Measurements from ENCODE around the gene MINK1. TPM values are rescaled to one million over a fixed set of nuclear protein-coding genes. Genes with fewer than 3 reads are reported as not detected.
"Not testable (repeated sequence)": the region's sequence is repeated elsewhere in the genome, so short reads cannot be mapped to it uniquely, and the experiment has no call there.

Gene MINK1
- polyA plus RNA-seq, 4 donors: 49.2 to 110 (median 64.7) TPM

DNA sequence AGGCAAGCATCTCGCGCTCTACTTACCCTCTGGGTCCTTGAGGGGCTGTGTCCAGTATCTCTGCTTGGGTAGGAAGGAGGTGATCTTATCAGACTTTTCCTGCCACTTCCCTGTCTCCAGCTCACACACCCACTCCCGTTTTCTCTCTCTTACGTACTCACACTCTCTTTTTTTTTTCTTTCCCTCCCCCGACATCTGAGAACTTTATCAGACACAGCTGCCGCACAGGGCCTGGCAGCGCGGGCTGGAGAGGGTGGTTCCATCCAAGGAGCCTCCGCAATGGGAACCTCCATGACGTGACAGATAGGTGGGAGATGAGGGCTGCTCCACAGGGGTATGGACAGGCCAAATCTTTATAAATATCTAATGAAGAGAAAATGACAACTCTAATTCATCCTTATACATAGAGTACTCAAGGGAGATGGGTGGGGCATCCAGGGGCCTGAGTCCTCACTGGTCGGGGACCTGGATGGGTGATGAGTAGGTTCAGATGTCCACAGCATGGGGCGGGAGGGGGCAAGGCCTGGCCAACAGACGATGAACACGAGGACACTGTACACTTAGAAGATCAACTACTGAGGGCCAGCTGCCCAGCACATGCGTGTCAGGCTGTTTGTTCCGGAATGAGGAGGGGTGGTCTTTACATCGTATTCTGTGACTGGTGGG, 23.3 kb downstream of the MINK1 start:
- WGBS, 3 donors: 62 to 83% (median 70%) methylated on average over 17 of the region's 17 CpGs
- DNase-seq: no peak
- Histone ChIP-seq H3K4me1 (ENCODE audit: control insufficient read depth in 3 of 3, insufficient read depth in 2 of 3, low read depth in 1 of 3, low read length in 2 of 3) (peaks cover 0 to 39% (median 9%) of the 10 kb centered on the region in 3 donors), H3K36me3 (ENCODE audit: control insufficient read depth in 3 of 3, insufficient read depth in 2 of 3, low read depth in 1 of 3, low read length in 3 of 3) (peaks cover 3 to 56% (median 6%) of the 10 kb centered on the region in 3 donors), H3K9me3 (ENCODE audit: control insufficient read depth in 2 of 2, insufficient read depth in 1 of 2, low read depth in 1 of 2, low read length in 1 of 2) (no peaks in the 10 kb centered on the region), H3K4me3 (ENCODE audit: low read depth in 1 of 3, low read length in 3 of 3) (no peak overlapping the region), H3K27me3 (ENCODE audit: control insufficient read depth in 3 of 3, insufficient read depth in 3 of 3, low read length in 3 of 3) (no peaks in the 10 kb centered on the region), H3K27ac (ENCODE audit: low read depth in 1 of 3, low read length in 2 of 3) (no peak overlapping the region)
- FAIRE-seq: no peak

DNA sequence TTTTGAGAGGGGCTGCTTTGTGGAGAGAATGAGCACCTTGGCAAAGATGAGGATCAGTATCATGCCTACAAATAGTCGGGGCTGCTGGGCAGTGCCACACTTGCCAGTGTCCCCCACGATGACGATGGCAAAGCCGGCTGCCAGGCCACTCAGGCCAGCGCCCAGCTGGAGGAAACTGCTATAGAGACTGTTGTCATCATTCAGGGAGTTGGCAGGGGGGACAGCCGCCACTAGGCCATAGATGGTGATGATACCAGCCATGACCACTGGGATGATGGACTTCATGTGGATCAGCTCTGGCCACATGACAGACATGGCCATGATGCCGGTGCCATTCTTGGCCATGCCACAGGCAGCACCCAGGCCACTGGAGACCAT, 23.8 kb downstream of the MINK1 start:
- 92 to 94% (median 93%) methylated on average over 7 of the region's 7 CpGs for WGBS, 3 donors
- H3K4me1 ChIP-seq (ENCODE audit: control insufficient read depth in 3 of 3, insufficient read depth in 2 of 3, low read depth in 1 of 3, low read length in 2 of 3): peaks cover 0 to 36% (median 9%) of the 10 kb centered on the region in 3 donors
- H3K4me3 ChIP-seq (ENCODE audit: low read depth in 1 of 3, low read length in 3 of 3): no peak overlapping the region
- DNase-seq (no peak), FAIRE-seq (no peak)
- H3K36me3 ChIP-seq (ENCODE audit: control insufficient read depth in 3 of 3, insufficient read depth in 2 of 3, low read depth in 1 of 3, low read length in 3 of 3): peaks cover 3 to 59% (median 8%) of the 10 kb centered on the region in 3 donors
- H3K9me3 ChIP-seq (ENCODE audit: control insufficient read depth in 2 of 2, insufficient read depth in 1 of 2, low read depth in 1 of 2, low read length in 1 of 2): no peaks in the 10 kb centered on the region
- no peak overlapping the region for H3K27ac ChIP-seq (ENCODE audit: low read depth in 1 of 3, low read length in 2 of 3)
- H3K27me3 ChIP-seq (ENCODE audit: control insufficient read depth in 3 of 3, insufficient read depth in 3 of 3, low read length in 3 of 3): no peaks in the 10 kb centered on the region

DNA sequence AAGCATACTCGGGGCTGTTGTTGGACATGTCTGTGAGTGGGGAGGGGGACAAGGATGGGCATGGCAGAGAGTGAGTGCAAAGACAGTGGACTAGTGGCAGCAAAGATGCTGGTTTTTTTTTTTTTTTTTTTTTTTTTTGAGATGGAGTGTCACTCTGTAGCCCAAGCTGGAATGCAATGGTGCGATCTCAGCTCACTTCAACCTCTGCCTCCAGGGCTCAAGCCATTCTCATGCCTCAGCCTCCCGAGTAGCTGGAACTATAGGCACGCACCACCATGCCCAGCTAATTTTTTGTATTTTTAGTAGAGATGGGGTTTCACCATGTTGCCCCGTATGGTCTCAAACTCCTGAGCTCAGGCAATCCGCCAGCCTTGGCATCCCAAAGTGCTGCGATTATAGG, 24.2 kb downstream of the MINK1 start:
- H3K36me3 ChIP-seq (ENCODE audit: control insufficient read depth in 3 of 3, insufficient read depth in 2 of 3, low read depth in 1 of 3, low read length in 3 of 3): peaks cover 3 to 62% (median 9%) of the 10 kb centered on the region in 3 donors
- peaks cover 0 to 31% (median 9%) of the 10 kb centered on the region in 3 donors for H3K4me1 ChIP-seq (ENCODE audit: control insufficient read depth in 3 of 3, insufficient read depth in 2 of 3, low read depth in 1 of 3, low read length in 2 of 3)
- peak overlapping the region in 1 of 3 donors; percentile 36 for H3K27ac ChIP-seq (ENCODE audit: low read depth in 1 of 3, low read length in 2 of 3)
- not testable (repeated sequence) for DNase-seq; H3K27me3 ChIP-seq (ENCODE audit: control insufficient read depth in 3 of 3, insufficient read depth in 3 of 3, low read length in 3 of 3); H3K4me3 ChIP-seq (ENCODE audit: low read depth in 1 of 3, low read length in 3 of 3); H3K9me3 ChIP-seq (ENCODE audit: control insufficient read depth in 2 of 2, insufficient read depth in 1 of 2, low read depth in 1 of 2, low read length in 1 of 2); FAIRE-seq
- WGBS, 3 donors: 84 to 95% (median 88%) methylated on average over 7 of the region's 7 CpGs

DNA sequence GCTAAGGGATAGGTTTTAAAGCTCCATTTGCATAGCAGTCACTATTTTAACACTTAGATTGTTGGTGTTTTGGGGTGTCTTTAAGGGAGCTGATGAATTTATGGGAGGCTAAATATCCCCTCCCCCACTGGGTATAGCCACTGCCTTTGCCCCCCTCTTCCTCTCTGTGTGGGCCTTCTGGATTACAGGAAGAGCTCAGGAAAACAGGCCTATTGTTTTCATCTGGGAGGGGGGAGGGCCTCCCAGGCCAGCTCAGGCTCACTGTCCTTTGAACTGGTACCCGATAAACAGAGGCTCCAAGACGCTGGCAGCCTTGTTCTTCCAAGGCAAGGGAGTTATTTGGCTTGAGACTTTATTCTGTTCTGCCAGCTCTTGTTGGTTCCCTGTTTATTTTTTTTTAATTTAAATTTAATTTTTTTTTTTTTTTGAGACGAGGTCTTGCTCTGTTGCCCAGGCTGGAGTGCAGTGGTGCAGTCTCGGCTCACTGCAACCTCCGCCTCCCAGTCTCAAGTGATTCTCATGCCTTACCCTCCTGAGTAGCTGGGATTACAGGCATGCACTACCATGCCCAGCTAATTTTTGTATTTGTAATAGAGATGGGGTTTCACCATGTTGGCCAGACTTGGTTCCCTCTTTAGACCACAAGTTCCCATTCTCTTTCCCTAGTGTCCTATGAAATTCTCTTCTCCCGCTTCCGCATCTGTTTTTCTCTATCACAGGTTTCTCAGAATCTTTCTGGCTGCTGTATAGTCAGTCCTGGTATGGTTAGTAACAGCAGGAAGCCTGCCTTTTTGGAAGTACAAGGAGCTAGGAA, 25.1 kb downstream of the MINK1 start:
- Histone ChIP-seq H3K4me1 (ENCODE audit: control insufficient read depth in 3 of 3, insufficient read depth in 2 of 3, low read depth in 1 of 3, low read length in 2 of 3) (peaks cover 0 to 29% (median 9%) of the 10 kb centered on the region in 3 donors), H3K36me3 (ENCODE audit: control insufficient read depth in 3 of 3, insufficient read depth in 2 of 3, low read depth in 1 of 3, low read length in 3 of 3) (peaks cover 3 to 65% (median 9%) of the 10 kb centered on the region in 3 donors), H3K27ac (ENCODE audit: low read depth in 1 of 3, low read length in 2 of 3) (peak overlapping the region in 2 of 3 donors; percentile 25 to 48), H3K9me3 (ENCODE audit: control insufficient read depth in 2 of 2, insufficient read depth in 1 of 2, low read depth in 1 of 2, low read length in 1 of 2) (no peaks in the 10 kb centered on the region), H3K4me3 (ENCODE audit: low read depth in 1 of 3, low read length in 3 of 3) (no peak overlapping the region), H3K27me3 (ENCODE audit: control insufficient read depth in 3 of 3, insufficient read depth in 3 of 3, low read length in 3 of 3) (no peaks in the 10 kb centered on the region)
- DNase-seq: peak; percentile 46 to 66
- WGBS, 3 donors: 19 to 49% (median 39%) methylated on average over 7 of the region's 7 CpGs
- no peak for FAIRE-seq

DNA sequence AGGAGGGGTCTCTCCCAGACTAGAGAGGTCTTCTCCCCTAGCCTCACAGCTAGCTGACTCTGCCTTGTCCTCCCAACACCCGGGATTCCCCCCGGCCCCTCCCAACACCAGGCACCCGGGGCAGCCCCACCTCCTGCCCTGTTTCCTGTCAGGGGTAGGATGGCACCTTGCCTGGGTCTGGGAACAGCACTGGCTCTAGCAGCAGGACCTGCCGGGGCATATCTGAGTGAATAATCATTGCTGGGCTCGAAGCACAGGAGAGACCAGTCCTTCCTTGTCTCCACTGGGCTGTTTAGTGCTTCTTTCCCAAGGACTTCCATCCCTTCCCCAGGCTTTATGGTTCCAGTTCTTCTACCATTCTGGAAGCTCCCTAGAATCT, 25.7 kb downstream of the MINK1 start:
- peak overlapping the region in 1 of 3 donors; percentile 48 for H3K27ac ChIP-seq (ENCODE audit: low read depth in 1 of 3, low read length in 2 of 3)
- DNase-seq: no peak
- H3K27me3 ChIP-seq (ENCODE audit: control insufficient read depth in 3 of 3, insufficient read depth in 3 of 3, low read length in 3 of 3): no peaks in the 10 kb centered on the region
- no peaks in the 10 kb centered on the region for H3K9me3 ChIP-seq (ENCODE audit: control insufficient read depth in 2 of 2, insufficient read depth in 1 of 2, low read depth in 1 of 2, low read length in 1 of 2)
- FAIRE-seq: no peak
- H3K4me3 ChIP-seq (ENCODE audit: low read depth in 1 of 3, low read length in 3 of 3): no peak overlapping the region
- 6 to 26% (median 21%) methylated on average over 5 of the region's 5 CpGs for WGBS, 3 donors
- H3K36me3 ChIP-seq (ENCODE audit: control insufficient read depth in 3 of 3, insufficient read depth in 2 of 3, low read depth in 1 of 3, low read length in 3 of 3): peaks cover 3 to 60% (median 9%) of the 10 kb centered on the region in 3 donors
- peaks cover 0 to 26% (median 9%) of the 10 kb centered on the region in 3 donors for H3K4me1 ChIP-seq (ENCODE audit: control insufficient read depth in 3 of 3, insufficient read depth in 2 of 3, low read depth in 1 of 3, low read length in 2 of 3)

DNA sequence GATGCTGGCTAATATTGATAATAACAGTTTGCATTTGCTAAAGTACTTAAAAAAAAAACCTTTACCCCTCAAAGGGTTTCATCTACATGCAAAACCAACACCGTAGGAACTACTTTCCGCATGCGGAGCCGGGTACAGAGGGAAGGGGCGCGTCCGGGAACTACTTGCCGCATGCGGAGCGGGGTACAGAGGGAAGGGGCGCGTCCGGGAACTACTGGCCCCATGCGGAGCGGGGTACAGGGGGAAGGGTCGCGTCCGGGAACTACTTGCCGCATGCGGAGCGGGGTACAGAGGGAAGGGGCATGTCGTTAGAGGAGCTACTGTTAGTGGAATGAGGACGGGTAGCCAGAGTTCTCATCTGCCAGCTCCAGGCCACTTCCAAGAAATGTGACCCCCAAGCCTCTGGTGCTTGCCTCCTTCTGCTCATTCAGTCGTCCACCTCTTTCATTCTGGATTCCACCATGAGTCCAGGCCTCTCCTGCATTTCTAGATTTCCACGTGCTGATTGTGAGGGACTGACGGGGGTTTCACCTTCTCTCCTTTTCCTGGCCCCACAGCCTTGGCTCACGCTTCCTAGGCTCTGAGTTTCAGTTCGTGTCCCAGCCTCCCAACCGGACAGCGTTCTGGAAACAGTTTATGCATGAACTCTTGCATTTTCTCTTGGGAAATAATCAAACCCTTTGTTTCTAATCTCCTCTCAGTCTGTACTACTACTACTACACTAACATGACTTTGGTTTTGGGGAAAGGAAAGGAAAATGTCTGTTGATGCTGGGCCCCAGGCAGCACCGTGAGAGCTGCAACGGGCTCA, 26.9 kb downstream of the MINK1 start:
- FAIRE-seq (no peak), DNase-seq (no peak)
- Histone ChIP-seq H3K36me3 (ENCODE audit: control insufficient read depth in 3 of 3, insufficient read depth in 2 of 3, low read depth in 1 of 3, low read length in 3 of 3) (peaks cover 3 to 59% (median 7%) of the 10 kb centered on the region in 3 donors), H3K4me3 (ENCODE audit: low read depth in 1 of 3, low read length in 3 of 3) (no peak overlapping the region), H3K9me3 (ENCODE audit: control insufficient read depth in 2 of 2, insufficient read depth in 1 of 2, low read depth in 1 of 2, low read length in 1 of 2) (no peaks in the 10 kb centered on the region), H3K4me1 (ENCODE audit: control insufficient read depth in 3 of 3, insufficient read depth in 2 of 3, low read depth in 1 of 3, low read length in 2 of 3) (peaks cover 0 to 17% (median 9%) of the 10 kb centered on the region in 3 donors), H3K27ac (ENCODE audit: low read depth in 1 of 3, low read length in 2 of 3) (no peak overlapping the region), H3K27me3 (ENCODE audit: control insufficient read depth in 3 of 3, insufficient read depth in 3 of 3, low read length in 3 of 3) (no peaks in the 10 kb centered on the region)
- 88 to 92% (median 90%) methylated on average over 32 of the region's 32 CpGs for WGBS, 3 donors

DNA sequence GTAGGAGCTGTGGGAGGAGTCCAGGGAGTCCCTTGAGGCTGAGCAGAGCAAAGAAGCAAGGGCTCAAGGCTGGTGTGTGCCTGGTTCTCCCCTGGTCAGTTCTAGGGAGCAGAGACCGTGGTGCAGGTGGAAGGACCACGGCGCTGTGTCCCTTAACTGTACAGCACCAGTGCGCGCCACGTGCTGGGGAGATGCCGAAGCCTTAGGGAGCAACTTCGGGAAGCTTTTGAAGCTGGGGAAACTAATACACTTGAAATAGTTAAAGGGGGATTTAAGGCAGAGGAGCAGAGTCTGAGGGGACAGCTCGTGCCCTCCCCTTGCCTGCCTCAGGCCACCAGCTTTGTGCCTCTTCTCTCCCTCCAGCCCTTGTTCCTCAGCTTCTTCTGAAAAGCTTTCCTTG, 27.5 kb downstream of the MINK1 start:
- H3K36me3 ChIP-seq (ENCODE audit: control insufficient read depth in 3 of 3, insufficient read depth in 2 of 3, low read depth in 1 of 3, low read length in 3 of 3): peaks cover 3 to 60% (median 7%) of the 10 kb centered on the region in 3 donors
- FAIRE-seq: no peak

DNA sequence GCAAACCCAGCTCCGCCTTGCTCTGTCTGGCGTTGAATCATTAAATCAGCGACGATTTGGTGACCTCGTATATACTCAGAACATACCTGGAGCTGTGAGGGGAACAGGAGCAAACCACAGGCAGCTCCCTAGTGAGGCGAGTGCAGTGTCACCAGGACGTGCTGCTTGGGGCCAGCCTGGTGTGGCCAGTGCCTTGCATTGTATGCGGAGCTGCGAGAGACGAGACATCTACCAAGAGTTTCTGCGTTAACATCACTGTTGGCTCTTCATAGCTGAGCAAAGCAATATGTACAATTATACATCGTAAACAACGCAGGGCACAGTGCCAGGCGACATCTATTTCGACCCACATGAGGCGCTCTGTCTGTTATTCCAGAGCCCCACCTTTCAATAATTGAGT, 27.9 kb downstream of the MINK1 start:
- H3K27ac ChIP-seq (ENCODE audit: low read depth in 1 of 3, low read length in 2 of 3): no peak overlapping the region
- no peak overlapping the region for H3K4me3 ChIP-seq (ENCODE audit: low read depth in 1 of 3, low read length in 3 of 3)
- peaks cover 0 to 17% (median 9%) of the 10 kb centered on the region in 3 donors for H3K4me1 ChIP-seq (ENCODE audit: control insufficient read depth in 3 of 3, insufficient read depth in 2 of 3, low read depth in 1 of 3, low read length in 2 of 3)
- DNase-seq (no peak), FAIRE-seq (no peak)
- no peaks in the 10 kb centered on the region for H3K9me3 ChIP-seq (ENCODE audit: control insufficient read depth in 2 of 2, insufficient read depth in 1 of 2, low read depth in 1 of 2, low read length in 1 of 2)
- 87 to 91% (median 91%) methylated on average over 16 of the region's 16 CpGs for WGBS, 3 donors
- H3K36me3 ChIP-seq (ENCODE audit: control insufficient read depth in 3 of 3, insufficient read depth in 2 of 3, low read depth in 1 of 3, low read length in 3 of 3): peaks cover 3 to 58% (median 7%) of the 10 kb centered on the region in 3 donors
- H3K27me3 ChIP-seq (ENCODE audit: control insufficient read depth in 3 of 3, insufficient read depth in 3 of 3, low read length in 3 of 3): no peaks in the 10 kb centered on the region

More for the DNA sequence above, 27.5 kb downstream of the MINK1 start:
- no peak overlapping the region for H3K4me3 ChIP-seq (ENCODE audit: low read depth in 1 of 3, low read length in 3 of 3)
- H3K27me3 ChIP-seq (ENCODE audit: control insufficient read depth in 3 of 3, insufficient read depth in 3 of 3, low read length in 3 of 3): no peaks in the 10 kb centered on the region
- no peaks in the 10 kb centered on the region for H3K9me3 ChIP-seq (ENCODE audit: control insufficient read depth in 2 of 2, insufficient read depth in 1 of 2, low read depth in 1 of 2, low read length in 1 of 2)
- H3K4me1 ChIP-seq (ENCODE audit: control insufficient read depth in 3 of 3, insufficient read depth in 2 of 3, low read depth in 1 of 3, low read length in 2 of 3): peaks cover 0 to 17% (median 9%) of the 10 kb centered on the region in 3 donors
- no peak for DNase-seq
- 92 to 93% (median 92%) methylated on average over 9 of the region's 9 CpGs for WGBS, 3 donors
- H3K27ac ChIP-seq (ENCODE audit: low read depth in 1 of 3, low read length in 2 of 3): no peak overlapping the region

Measured in small intestine (tissue), 7 donors.